ENCODE data around the gene GPR55. TPM values are rescaled to one million over a fixed set of nuclear protein-coding genes. Genes with fewer than 3 reads are reported as not detected.

The GPR55 gene
- total RNA-seq, 1 experiment from 2014 or later: not detected

GRCh38 chr2:230877116-230877758 is 47.8 kb downstream of the GPR55 start:
- no peak overlapping the region for H2BK5ac ChIP-seq (ENCODE audit: insufficient read length, low read length)
- H2AFZ ChIP-seq (ENCODE audit: low read length): no peak overlapping the region
- H4K91ac ChIP-seq (ENCODE audit: insufficient read length, low read depth, low read length): no peak overlapping the region
- no peak overlapping the region for H3K9ac ChIP-seq (ENCODE audit: extremely low read depth, insufficient read length, low read length)
- H3K18ac ChIP-seq (ENCODE audit: insufficient read length, low read depth, low read length): no peak overlapping the region
- no peaks in the 10 kb centered on the region; the same call in 1 of the 2 replicates for H3K4me1 ChIP-seq (ENCODE audit: insufficient read depth, low read length)
- no CpG with 5 or more reads among the region's 27 CpGs for whole genome bisulfite sequencing (ENCODE audit: extremely low coverage, insufficient read length, low lambda C conversion rate)
- H2BK120ac ChIP-seq (ENCODE audit: low read depth, low read length, poor library complexity, severe bottlenecking): no peak overlapping the region
- no peaks in the 10 kb centered on the region for H3K23me2 ChIP-seq (ENCODE audit: insufficient read length, low read depth, low read length, poor library complexity, severe bottlenecking)
- H2BK15ac ChIP-seq (ENCODE audit: low read depth, low read length): no peak overlapping the region
- H3K9me3 Mint-ChIP-seq: no peaks in the 10 kb centered on the region
- H3K4me2 ChIP-seq (ENCODE audit: insufficient read depth, insufficient read length, low read length): no peak overlapping the region
- no peak overlapping the region for H3K4me3 Mint-ChIP-seq
- H2BK20ac ChIP-seq (ENCODE audit: low read depth, low read length, poor library complexity, severe bottlenecking): no peak overlapping the region
- H3K4me1 Mint-ChIP-seq: peaks cover 10 to 16% of the 10 kb centered on the region in 2 experiments
- no peaks in the 10 kb centered on the region for H3K27me3 ChIP-seq (ENCODE audit: insufficient read depth, low read length)
- no peak overlapping the region for H2BK12ac ChIP-seq (ENCODE audit: insufficient read length, low read depth, low read length)
- H4K8ac ChIP-seq (replicated peaks; ENCODE audit: insufficient read length, low read depth, low read length): no peak overlapping the region
- H3K9me3 ChIP-seq (ENCODE audit: control insufficient read depth, low read depth, low read length): no peaks in the 10 kb centered on the region
- H3K14ac ChIP-seq (ENCODE audit: insufficient read depth, low read length): no peak overlapping the region
- H3K27me3 Mint-ChIP-seq (ENCODE audit: low read depth): no peaks in the 10 kb centered on the region
- H3K4ac ChIP-seq (ENCODE audit: low read depth, low read length): no peak overlapping the region
- peak; percentile 15 for DNase-seq
- peaks cover 56 to 86% (median 71%) of the 10 kb centered on the region in 3 experiments for H3K36me3 Mint-ChIP-seq (ENCODE audit: insufficient read depth in 1 of 3, low read depth in 3 of 3)
- no peak overlapping the region for H2AK5ac ChIP-seq (ENCODE audit: insufficient read length, low read length)
- H4K5ac ChIP-seq (ENCODE audit: insufficient read length, low read depth, low read length): no peak overlapping the region
- H3K23ac ChIP-seq (ENCODE audit: insufficient read length, low read depth, low read length): no peak overlapping the region
- H4K20me1 ChIP-seq (ENCODE audit: control insufficient read depth, insufficient read depth, insufficient read length): no peaks in the 10 kb centered on the region
- H3K56ac ChIP-seq (ENCODE audit: insufficient read length, low read depth, low read length): no peak overlapping the region
- peak overlapping the region in 2 of 3 experiments; percentile 44 to 68; a peak in 2 of 7 replicates for H3K27ac Mint-ChIP-seq
- no peak overlapping the region for H3K27ac ChIP-seq (ENCODE audit: insufficient read length, low read depth, low read length)
- TF ChIP-seq, protein P1, sequence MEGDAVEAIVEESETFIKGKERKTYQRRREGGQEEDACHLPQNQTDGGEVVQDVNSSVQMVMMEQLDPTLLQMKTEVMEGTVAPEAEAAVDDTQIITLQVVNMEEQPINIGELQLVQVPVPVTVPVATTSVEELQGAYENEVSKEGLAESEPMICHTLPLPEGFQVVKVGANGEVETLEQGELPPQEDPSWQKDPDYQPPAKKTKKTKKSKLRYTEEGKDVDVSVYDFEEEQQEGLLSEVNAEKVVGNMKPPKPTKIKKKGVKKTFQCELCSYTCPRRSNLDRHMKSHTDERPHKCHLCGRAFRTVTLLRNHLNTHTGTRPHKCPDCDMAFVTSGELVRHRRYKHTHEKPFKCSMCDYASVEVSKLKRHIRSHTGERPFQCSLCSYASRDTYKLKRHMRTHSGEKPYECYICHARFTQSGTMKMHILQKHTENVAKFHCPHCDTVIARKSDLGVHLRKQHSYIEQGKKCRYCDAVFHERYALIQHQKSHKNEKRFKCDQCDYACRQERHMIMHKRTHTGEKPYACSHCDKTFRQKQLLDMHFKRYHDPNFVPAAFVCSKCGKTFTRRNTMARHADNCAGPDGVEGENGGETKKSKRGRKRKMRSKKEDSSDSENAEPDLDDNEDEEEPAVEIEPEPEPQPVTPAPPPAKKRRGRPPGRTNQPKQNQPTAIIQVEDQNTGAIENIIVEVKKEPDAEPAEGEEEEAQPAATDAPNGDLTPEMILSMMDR (conservative IDR thresholded peaks at IDR 0.05): no peak
- no peak overlapping the region for H3T11ph ChIP-seq (ENCODE audit: low read length)
- H3K79me2 ChIP-seq (ENCODE audit: insufficient read depth, low read length): peaks cover 6% of the 10 kb centered on the region; the same call in 1 of the 2 replicates
- H3K79me1 ChIP-seq (ENCODE audit: insufficient read depth, low read depth, low read length, poor library complexity, severe bottlenecking): no peaks in the 10 kb centered on the region
